Measurements from ENCODE around the gene DAG1. TPM values are rescaled to one million over a fixed set of nuclear protein-coding genes. Genes with fewer than 3 reads are reported as not detected.

Gene DAG1
- total RNA-seq, 1 donor from 2014 or later, result 43.6 TPM

DNA sequence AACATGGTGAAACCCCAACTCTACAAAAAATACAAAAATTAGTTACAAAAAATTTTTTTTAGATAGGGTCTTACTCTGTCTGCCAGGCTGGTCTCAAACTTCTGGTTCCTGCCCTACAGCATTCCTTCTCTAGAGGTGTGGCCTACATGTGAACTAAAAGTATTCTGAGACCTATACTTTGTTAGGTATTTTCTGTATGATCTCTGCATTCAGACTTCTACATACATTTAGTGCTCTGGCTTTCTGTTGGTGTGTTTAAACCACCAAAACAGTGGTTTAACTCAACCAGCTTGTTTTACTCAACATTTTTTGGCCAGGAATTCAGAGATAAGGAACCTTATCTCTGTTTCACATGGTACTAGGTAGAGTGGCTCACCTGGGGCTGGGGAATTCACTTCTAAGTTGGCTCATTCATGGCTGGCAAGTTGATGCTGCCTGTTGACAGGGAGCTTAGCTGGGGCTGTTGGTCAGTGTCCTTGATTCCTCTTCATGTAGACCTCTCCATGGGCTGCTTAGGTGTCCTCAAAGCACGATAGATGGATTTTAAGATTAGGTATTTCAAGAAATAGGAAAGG lies 42.8 kb downstream of the DAG1 start:
- no peak overlapping the region for H3K4me3 ChIP-seq (ENCODE audit: low read depth, low read length)
- TF ChIP-seq CTCF (conservative IDR thresholded peaks at IDR 0.05; ENCODE audit: low read depth, low read length), result no peak
- no peak for DNase-seq (ENCODE audit: low read depth)

GRCh38 chr3:49513494-49514124 lies 43.5 kb downstream of the DAG1 start:
- no peak for TF ChIP-seq CTCF (conservative IDR thresholded peaks at IDR 0.05; ENCODE audit: low read depth, low read length)

DNA sequence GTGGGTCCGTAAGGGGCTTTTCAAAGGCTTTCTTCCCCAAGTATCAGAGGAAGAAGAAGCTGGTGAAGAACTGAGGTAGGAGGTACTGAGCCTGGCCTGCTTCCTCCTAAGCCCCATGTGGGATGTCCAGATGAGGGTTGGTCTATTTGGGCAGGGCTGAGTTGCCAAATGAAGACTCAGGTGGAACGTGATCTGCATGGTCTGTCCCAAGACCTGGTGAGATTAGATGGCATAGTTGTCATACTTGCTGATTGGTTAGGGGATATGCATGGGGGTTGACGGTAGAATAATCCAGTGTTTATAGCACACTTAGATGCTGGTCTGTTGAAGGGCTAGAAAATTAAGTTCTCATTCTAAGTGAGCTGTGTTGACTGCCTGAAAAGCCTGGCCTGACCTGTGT lies 47.9 kb downstream of the DAG1 start:
- no peak for DNase-seq (ENCODE audit: low read depth)
- no peak overlapping the region for H3K4me3 ChIP-seq (ENCODE audit: low read depth, low read length)
- no peak for TF ChIP-seq CTCF (conservative IDR thresholded peaks at IDR 0.05; ENCODE audit: low read depth, low read length)

More at GRCh38 chr3:49513494-49514124, 43.5 kb downstream of the DAG1 start:
- no peak for DNase-seq (ENCODE audit: low read depth)
- no peak overlapping the region for H3K4me3 ChIP-seq (ENCODE audit: low read depth, low read length)

DNA sequence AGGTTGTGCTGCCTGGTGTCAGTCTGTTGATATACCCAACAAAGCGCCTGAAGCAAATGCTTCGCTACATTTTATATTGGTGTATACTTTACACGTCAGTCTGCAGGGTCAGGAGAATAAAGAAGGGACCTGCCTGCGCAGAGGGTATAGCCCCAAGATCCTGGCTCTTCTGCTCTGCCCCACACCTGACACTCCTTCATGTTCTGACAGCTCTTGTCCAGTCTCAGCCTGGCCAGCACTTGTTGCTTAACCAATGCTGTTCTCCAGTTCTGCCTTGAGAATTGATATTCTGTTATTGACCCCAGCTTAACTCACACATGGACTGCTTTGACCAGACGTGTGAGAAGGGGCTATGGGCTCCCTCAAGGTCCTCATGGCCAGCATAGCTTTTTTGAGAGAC lies 48.4 kb downstream of the DAG1 start:
- no peak overlapping the region for H3K4me3 ChIP-seq (ENCODE audit: low read depth, low read length)
- no peak for TF ChIP-seq CTCF (conservative IDR thresholded peaks at IDR 0.05; ENCODE audit: low read depth, low read length)
- no peak for DNase-seq (ENCODE audit: low read depth)

GRCh38 chr3:49519296-49519695 lies 49.2 kb downstream of the DAG1 start:
- TF ChIP-seq CTCF (conservative IDR thresholded peaks at IDR 0.05; ENCODE audit: low read depth, low read length), result no peak
- DNase-seq (ENCODE audit: low read depth), result no peak
- H3K4me3 ChIP-seq (ENCODE audit: low read depth, low read length), result no peak overlapping the region

DNA sequence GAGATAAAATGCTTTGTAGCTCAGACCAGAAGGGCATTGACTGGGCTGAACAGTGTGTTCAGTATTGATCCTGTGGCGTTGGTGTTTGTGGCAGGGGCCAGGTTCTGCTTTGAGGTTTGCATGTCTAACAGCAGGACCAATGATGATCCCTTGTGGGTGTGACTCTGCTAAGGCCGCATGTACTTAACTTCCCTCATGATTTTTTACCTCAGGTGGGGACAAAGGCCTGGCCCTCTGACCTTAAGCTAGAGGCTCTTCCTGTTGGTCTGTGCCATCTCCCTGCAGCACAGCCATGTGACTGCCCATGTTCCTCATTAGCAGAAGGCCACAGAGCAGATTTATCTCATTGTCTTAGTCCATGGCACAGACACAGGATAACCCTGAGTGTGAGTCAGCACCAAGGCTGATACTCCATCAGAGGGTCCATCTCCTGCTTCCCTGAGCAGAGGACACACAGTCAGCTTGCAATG lies 49.9 kb downstream of the DAG1 start:
- TF ChIP-seq CTCF (conservative IDR thresholded peaks at IDR 0.05; ENCODE audit: low read depth, low read length), result no peak
- H3K4me3 ChIP-seq (ENCODE audit: low read depth, low read length), result no peak overlapping the region

More for the DNA sequence above, 49.9 kb downstream of the DAG1 start:
- no peak for DNase-seq (ENCODE audit: low read depth)
